ENCODE results near the gene EMILIN1. TPM values are rescaled to one million over a fixed set of nuclear protein-coding genes. Genes with fewer than 3 reads are reported as not detected.

The EMILIN1 gene
- total and polyA plus RNA-seq, 2 experiments from 2014 or later, result 3.2 to 15.4 TPM

DNA sequence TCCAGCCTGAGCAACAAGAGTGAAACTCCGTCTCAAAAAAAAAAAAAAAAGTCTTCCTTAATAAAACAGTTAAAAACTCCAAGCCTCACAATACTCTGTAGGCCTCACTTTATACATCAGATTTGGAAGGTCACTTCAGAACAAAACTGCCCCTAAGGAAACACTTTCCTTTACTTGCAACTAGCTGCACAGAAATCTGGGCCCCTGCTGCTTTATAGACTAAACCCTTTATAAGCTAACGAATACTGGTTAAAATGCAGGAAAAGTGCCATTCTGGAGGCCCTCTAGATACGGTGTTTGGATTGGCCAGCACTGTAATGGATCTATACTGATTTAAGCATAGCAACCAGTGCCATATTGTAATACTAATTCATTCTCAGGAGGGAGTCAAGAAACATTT lies 46.7 kb downstream of the EMILIN1 start:
- no peak overlapping the region for H2AFZ ChIP-seq
- H3K36me3 ChIP-seq (ENCODE audit: insufficient read depth), result no peaks in the 10 kb centered on the region
- ATAC-seq (no peak), DNase-seq (ENCODE audit: low spot score) (no peak)
- no peak overlapping the region for H3K4me2 ChIP-seq
- H3F3A ChIP-seq (replicated peaks; ENCODE audit: low read depth), result no peaks in the 10 kb centered on the region; the same call in 1 of the 2 replicates
- no peak overlapping the region for H3K4me3 ChIP-seq
- no peak for TF ChIP-seq ZNF331 (CRISPR knock-in tag; IDR thresholded peaks at IDR 0.05; ENCODE audit: low read depth)
- no peaks in the 10 kb centered on the region for H3K9me2 ChIP-seq (ENCODE audit: insufficient read depth)
- peaks cover 9% of the 10 kb centered on the region; the same call in 1 of the 2 replicates for H3K4me1 ChIP-seq (ENCODE audit: insufficient read depth)
- Mint-ChIP-seq H3K27me3 (ENCODE audit: insufficient read depth, low read depth, poor library complexity) (peaks cover 32% of the 10 kb centered on the region), H3K27ac (no peak overlapping the region), H3K4me3 (no peak overlapping the region), H3K9me3 (no peaks in the 10 kb centered on the region), H3K36me3 (ENCODE audit: low read depth) (peaks cover 1% of the 10 kb centered on the region; the same call in 2 of the 3 replicates), H3K4me1 (peaks cover 14% of the 10 kb centered on the region)
- H3K79me2 ChIP-seq (replicated peaks; ENCODE audit: insufficient read depth), result no peaks in the 10 kb centered on the region
- H3K27me3 ChIP-seq (ENCODE audit: insufficient read depth), result peaks cover 40% of the 10 kb centered on the region
- no peaks in the 10 kb centered on the region; the same call in 1 of the 2 replicates for H4K20me1 ChIP-seq (replicated peaks; ENCODE audit: insufficient read depth)
- H3K27ac ChIP-seq (ENCODE audit: low read depth), result no peak overlapping the region

DNA sequence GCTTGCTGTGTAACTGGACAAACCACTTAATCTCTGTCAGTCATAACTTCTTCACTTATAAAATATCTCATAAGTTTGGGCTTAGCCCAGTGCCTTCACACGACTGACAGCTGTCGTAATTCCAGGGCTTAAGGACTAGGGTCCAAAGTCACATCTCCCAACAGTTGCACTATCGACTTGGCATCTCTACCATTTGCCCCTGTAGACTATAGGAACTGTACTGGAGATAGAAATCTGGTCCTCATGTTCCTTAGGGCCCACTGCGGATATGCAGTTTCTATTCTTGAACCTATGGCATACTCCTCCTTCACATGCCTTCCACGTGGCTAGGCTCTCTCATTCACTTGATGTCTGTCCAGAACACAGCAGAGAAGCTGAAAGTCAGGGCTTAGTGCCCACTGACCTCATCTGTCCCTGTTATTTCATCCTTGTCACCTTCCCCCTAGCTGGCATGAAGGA lies 47.9 kb downstream of the EMILIN1 start:
- H3K4me2 ChIP-seq, result no peak overlapping the region
- peaks cover 9% of the 10 kb centered on the region; the same call in 1 of the 2 replicates for H3K4me1 ChIP-seq (ENCODE audit: insufficient read depth)
- ATAC-seq (no peak), DNase-seq (ENCODE audit: low spot score) (no peak)
- no peak overlapping the region for H2AFZ ChIP-seq
- H3K36me3 ChIP-seq (ENCODE audit: insufficient read depth), result no peaks in the 10 kb centered on the region
- TF ChIP-seq STAT1 (IDR thresholded peaks at IDR 0.05; ENCODE audit: unreplicated experiment) (no peak), ZNF114 (CRISPR knock-in tag; IDR thresholded peaks at IDR 0.05) (no peak), JUNB (IDR thresholded peaks at IDR 0.05; ENCODE audit: unreplicated experiment) (no peak), NANOG (IDR thresholded peaks at IDR 0.05; ENCODE audit: borderline replicate concordance) (no peak), ZNF331 (CRISPR knock-in tag; IDR thresholded peaks at IDR 0.05; ENCODE audit: low read depth) (no peak), POLR2AphosphoS5 (IDR thresholded peaks at IDR 0.05; ENCODE audit: low read depth) (no peak), CREB1 (CRISPR knock-in tag; IDR thresholded peaks at IDR 0.05; ENCODE audit: low read depth) (no peak)
- TF ChIP-seq, protein P1, sequence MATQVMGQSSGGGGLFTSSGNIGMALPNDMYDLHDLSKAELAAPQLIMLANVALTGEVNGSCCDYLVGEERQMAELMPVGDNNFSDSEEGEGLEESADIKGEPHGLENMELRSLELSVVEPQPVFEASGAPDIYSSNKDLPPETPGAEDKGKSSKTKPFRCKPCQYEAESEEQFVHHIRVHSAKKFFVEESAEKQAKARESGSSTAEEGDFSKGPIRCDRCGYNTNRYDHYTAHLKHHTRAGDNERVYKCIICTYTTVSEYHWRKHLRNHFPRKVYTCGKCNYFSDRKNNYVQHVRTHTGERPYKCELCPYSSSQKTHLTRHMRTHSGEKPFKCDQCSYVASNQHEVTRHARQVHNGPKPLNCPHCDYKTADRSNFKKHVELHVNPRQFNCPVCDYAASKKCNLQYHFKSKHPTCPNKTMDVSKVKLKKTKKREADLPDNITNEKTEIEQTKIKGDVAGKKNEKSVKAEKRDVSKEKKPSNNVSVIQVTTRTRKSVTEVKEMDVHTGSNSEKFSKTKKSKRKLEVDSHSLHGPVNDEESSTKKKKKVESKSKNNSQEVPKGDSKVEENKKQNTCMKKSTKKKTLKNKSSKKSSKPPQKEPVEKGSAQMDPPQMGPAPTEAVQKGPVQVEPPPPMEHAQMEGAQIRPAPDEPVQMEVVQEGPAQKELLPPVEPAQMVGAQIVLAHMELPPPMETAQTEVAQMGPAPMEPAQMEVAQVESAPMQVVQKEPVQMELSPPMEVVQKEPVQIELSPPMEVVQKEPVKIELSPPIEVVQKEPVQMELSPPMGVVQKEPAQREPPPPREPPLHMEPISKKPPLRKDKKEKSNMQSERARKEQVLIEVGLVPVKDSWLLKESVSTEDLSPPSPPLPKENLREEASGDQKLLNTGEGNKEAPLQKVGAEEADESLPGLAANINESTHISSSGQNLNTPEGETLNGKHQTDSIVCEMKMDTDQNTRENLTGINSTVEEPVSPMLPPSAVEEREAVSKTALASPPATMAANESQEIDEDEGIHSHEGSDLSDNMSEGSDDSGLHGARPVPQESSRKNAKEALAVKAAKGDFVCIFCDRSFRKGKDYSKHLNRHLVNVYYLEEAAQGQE (IDR thresholded peaks at IDR 0.05; ENCODE audit: unreplicated experiment), result no peak
- TF ChIP-seq, protein P2, sequence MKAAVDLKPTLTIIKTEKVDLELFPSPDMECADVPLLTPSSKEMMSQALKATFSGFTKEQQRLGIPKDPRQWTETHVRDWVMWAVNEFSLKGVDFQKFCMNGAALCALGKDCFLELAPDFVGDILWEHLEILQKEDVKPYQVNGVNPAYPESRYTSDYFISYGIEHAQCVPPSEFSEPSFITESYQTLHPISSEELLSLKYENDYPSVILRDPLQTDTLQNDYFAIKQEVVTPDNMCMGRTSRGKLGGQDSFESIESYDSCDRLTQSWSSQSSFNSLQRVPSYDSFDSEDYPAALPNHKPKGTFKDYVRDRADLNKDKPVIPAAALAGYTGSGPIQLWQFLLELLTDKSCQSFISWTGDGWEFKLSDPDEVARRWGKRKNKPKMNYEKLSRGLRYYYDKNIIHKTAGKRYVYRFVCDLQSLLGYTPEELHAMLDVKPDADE (IDR thresholded peaks at IDR 0.05), result no peak
- TF ChIP-seq, protein P3, sequence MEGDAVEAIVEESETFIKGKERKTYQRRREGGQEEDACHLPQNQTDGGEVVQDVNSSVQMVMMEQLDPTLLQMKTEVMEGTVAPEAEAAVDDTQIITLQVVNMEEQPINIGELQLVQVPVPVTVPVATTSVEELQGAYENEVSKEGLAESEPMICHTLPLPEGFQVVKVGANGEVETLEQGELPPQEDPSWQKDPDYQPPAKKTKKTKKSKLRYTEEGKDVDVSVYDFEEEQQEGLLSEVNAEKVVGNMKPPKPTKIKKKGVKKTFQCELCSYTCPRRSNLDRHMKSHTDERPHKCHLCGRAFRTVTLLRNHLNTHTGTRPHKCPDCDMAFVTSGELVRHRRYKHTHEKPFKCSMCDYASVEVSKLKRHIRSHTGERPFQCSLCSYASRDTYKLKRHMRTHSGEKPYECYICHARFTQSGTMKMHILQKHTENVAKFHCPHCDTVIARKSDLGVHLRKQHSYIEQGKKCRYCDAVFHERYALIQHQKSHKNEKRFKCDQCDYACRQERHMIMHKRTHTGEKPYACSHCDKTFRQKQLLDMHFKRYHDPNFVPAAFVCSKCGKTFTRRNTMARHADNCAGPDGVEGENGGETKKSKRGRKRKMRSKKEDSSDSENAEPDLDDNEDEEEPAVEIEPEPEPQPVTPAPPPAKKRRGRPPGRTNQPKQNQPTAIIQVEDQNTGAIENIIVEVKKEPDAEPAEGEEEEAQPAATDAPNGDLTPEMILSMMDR (conservative IDR thresholded peaks at IDR 0.05; ENCODE audit: low read depth in 2 of 2), result no peak
- H3K36me3 Mint-ChIP-seq (ENCODE audit: low read depth), result peaks cover 11% of the 10 kb centered on the region; the same call in 2 of the 3 replicates
- peaks cover 14% of the 10 kb centered on the region for H3K4me1 Mint-ChIP-seq
- H3K9me3 Mint-ChIP-seq, result no peaks in the 10 kb centered on the region
- no peaks in the 10 kb centered on the region for H3K9me2 ChIP-seq (ENCODE audit: insufficient read depth)
- no peaks in the 10 kb centered on the region for H3K79me2 ChIP-seq (replicated peaks; ENCODE audit: insufficient read depth)
- no peak overlapping the region for H3K27ac Mint-ChIP-seq
- no peaks in the 10 kb centered on the region; the same call in 1 of the 2 replicates for H3F3A ChIP-seq (replicated peaks; ENCODE audit: low read depth)
- peaks cover 28% of the 10 kb centered on the region for H3K27me3 ChIP-seq (ENCODE audit: insufficient read depth)
- peaks cover 26% of the 10 kb centered on the region for H3K27me3 Mint-ChIP-seq (ENCODE audit: insufficient read depth, low read depth, poor library complexity)
- no peak overlapping the region for H3K4me3 Mint-ChIP-seq
- no peak overlapping the region for H3K4me3 ChIP-seq
- H3K27ac ChIP-seq (ENCODE audit: low read depth), result no peak overlapping the region
- no peaks in the 10 kb centered on the region; the same call in 1 of the 2 replicates for H4K20me1 ChIP-seq (replicated peaks; ENCODE audit: insufficient read depth)

Data from GM23338 (cell line).